ENCODE results near the gene PSMD13.

DNA sequence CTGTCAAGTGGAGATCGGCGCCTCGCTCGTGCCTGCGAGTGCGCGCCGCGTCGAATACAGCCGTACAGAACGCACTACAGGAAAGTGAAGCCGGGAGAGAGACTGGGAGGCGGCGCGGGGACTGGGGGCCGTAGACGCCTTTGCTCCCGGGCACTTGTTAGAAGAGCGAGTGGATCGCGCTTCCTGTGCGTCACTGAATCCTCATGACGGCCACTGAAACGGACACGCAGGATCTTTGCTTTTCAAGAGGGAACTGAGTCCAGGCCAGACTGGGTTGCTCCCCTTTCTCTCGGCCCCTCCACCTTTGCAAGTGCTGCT lies 29.0 kb upstream of the PSMD13 start:
- TF ChIP-seq CTCF (IDR thresholded peaks at IDR 0.05; ENCODE audit: low read depth, low read length, missing input control) (no peak), SP1 (IDR thresholded peaks at IDR 0.05) (no peak)
- TF ChIP-seq, protein P1, sequence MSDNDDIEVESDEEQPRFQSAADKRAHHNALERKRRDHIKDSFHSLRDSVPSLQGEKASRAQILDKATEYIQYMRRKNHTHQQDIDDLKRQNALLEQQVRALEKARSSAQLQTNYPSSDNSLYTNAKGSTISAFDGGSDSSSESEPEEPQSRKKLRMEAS (IDR thresholded peaks at IDR 0.05) = no peak

All from liver (tissue), 3 donors.